GM18505 (cell line): ENCODE results near the gene CHCHD6.

ENCODE experiments used
- ATAC-seq: cut with Tn5 transposase; IDR thresholded peaks from one replicate; pipeline ENCODE4 v1.9.1; 2021; ENCODE audit not compliant: unreplicated experiment
- POLR2A ChIP-seq: IDR thresholded peaks from 4 replicates; pipeline ENCODE4 v1.6.1; 2011; ENCODE audit warnings: borderline replicate concordance; ENCODE audit not compliant: insufficient read depth, insufficient read length; ENCODE audit errors: extremely low read depth

Gene CHCHD6

GRCh38 chr3:126987129-126987528 is 283.1 kb downstream of the CHCHD6 start:
- TF ChIP-seq POLR2A, result no peak
- ATAC-seq, result no peak

GRCh38 chr3:126987596-126987995 is 283.6 kb downstream of the CHCHD6 start:
- no peak for TF ChIP-seq POLR2A
- ATAC-seq, result no peak

- no peak for TF ChIP-seq POLR2A
- no peak for ATAC-seq
Observed at GRCh38 chr3:126988451-126989021, 284.5 kb downstream of the CHCHD6 start.

- TF ChIP-seq POLR2A, result no peak
- ATAC-seq, result no peak
Observed at GRCh38 chr3:126989316-126990023, 285.4 kb downstream of the CHCHD6 start.

- ATAC-seq, result no peak
- TF ChIP-seq POLR2A, result no peak
Observed at GRCh38 chr3:126990024-126990700, 286.1 kb downstream of the CHCHD6 start.

GRCh38 chr3:126990890-126991289 is 286.9 kb downstream of the CHCHD6 start:
- no peak for ATAC-seq
- no peak for TF ChIP-seq POLR2A

- ATAC-seq, result no peak
- no peak for TF ChIP-seq POLR2A
Observed at GRCh38 chr3:126991366-126992200, 287.5 kb downstream of the CHCHD6 start.

- no peak for ATAC-seq
- TF ChIP-seq POLR2A, result no peak
Observed at GRCh38 chr3:126992216-126992615, 288.2 kb downstream of the CHCHD6 start.

GRCh38 chr3:126992776-126993175 is 288.7 kb downstream of the CHCHD6 start:
- TF ChIP-seq POLR2A, result no peak
- no peak for ATAC-seq

GRCh38 chr3:126993436-126993835 is 289.4 kb downstream of the CHCHD6 start:
- TF ChIP-seq POLR2A, result no peak
- no peak for ATAC-seq

GRCh38 chr3:126994661-126995245 is 290.7 kb downstream of the CHCHD6 start:
- ATAC-seq, result no peak
- no peak for TF ChIP-seq POLR2A

- no peak for ATAC-seq
- no peak for TF ChIP-seq POLR2A
Observed at GRCh38 chr3:126995254-126995780, 291.3 kb downstream of the CHCHD6 start.
